HG02763 (cell line): ENCODE measurements around the gene MUC16.
"Not testable (repeated sequence)": the region's sequence is repeated elsewhere in the genome, so short reads cannot be mapped to it uniquely, and the experiment has no call there.

Experiments
- ATAC-seq: cut with Tn5 transposase; IDR thresholded peaks from one replicate; pipeline ENCODE4 v1.9.1; 2021; ENCODE audit warnings: mild to moderate bottlenecking, moderate library complexity; ENCODE audit not compliant: unreplicated experiment

MUC16 gene

GRCh38 chr19:9009935-9010651, at the start of gene MUC16:
Gene MUC16, minus strand, starts transcription at chr19:9010409.
- no peak for ATAC-seq

GRCh38 chr19:9058905-9059667, 48.9 kb upstream of the MUC16 start:
- ATAC-seq: no peak

GRCh38 chr19:9057505-9058258, 47.5 kb upstream of the MUC16 start:
- ATAC-seq: no peak

GRCh38 chr19:9056131-9056530, 45.9 kb upstream of the MUC16 start:
- ATAC-seq: not testable (repeated sequence)

- no peak for ATAC-seq
These were observed 44.6 kb upstream of the MUC16 start for GRCh38 chr19:9054765-9055164.

DNA sequence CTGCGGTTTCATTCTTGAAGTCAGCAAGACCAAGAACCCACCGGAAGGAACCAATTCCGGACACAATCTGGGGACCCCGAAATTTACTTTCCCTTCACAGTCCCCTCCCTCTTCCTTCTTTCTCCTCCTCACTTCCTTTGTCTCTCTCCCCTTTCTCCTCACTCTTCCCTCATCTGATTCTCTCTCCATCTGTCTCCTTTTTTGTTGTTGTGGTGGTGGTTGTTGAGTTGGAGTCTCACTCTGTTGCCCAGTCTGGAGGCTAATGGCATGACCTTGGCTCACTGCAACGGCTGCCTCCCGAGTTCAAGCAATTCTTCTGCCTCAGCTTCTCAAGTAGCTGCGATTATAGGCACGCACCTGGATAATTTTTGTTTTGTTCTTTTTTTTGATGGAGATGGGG, 44.0 kb upstream of the MUC16 start:
- no peak for ATAC-seq

DNA sequence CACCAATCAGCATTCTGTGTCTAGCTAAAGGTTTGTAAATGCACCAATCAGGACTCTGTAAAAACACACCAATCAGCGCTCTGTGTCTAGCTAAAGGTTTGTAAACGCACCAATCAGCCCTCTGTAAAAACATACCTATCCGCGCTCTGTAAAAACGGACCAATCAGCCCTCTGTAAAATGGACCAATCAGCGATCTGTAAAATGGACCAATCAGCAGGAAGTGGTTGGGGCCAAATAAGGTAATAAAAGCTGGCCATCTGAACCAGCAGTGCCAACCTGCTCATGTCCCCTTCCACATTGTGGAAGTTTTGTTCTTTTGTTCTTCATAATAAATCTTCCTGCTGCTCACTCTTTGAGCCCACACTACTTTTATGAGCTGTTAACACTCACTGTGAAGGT, 43.5 kb upstream of the MUC16 start:
- ATAC-seq: not testable (repeated sequence)

DNA sequence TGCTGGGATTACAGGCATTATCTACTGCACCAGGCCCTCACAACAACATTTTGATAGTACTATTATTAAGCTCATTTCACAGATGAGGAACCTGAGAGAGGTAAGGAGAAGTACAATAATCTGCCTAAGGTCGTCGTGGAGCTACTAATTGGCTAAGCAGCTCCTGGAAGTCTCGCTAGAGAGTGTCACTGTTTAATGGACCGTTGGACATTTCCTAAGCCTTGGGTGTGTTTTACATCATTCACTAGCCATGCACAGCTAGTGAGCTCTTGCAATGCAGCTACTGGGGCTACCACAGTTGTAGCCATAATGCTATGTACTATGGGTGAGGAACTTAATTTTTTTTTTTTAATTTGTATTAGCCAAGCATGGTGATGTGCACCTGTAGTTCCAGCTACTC, 42.7 kb upstream of the MUC16 start:
- ATAC-seq: no peak

DNA sequence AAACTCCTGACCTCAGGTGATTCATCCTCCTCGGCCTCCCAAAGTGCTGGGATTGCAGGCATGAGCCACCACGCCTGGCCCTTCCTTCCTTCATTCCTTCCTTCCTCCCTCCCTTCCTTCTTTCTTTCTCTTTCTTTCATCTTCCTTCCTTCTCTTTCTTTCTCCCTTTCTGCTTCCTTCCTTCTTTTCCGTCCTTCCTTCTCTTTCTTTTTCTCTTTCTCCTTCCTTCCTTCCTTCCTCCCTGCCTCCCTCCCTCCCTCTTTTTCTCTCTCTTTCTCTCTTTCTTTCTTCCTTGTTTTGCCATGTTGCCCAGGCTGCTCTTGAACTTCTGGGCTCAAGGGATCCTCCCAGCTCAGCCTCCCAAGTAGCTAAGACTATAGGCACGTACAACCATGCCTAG, 36.5 kb upstream of the MUC16 start:
- ATAC-seq: no peak

- no peak for ATAC-seq
These were observed 34.2 kb upstream of the MUC16 start for GRCh38 chr19:9044449-9044848.

- no peak for ATAC-seq
These were observed 33.3 kb upstream of the MUC16 start for GRCh38 chr19:9043524-9043923.

- ATAC-seq: no peak
These were observed 30.8 kb upstream of the MUC16 start for GRCh38 chr19:9041023-9041422.

DNA sequence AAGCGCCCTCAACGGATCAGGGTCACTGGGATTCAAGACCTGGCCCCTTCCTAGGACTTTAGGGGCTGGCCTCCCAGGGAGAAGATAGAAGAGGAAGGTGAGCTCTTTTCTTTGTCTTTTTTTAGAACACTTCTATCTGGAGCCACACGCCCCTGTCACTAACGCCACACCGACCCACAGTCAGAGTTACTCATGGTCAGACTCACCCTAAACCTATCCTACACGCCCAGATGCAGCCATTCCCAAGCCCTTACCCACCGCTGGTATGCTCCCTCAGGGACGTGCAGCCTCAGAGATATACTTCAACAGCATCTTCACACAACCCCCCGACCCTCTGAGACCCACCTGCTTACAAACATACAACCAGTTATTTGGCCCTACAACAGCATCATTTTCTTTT, 29.9 kb upstream of the MUC16 start:
- ATAC-seq: no peak

- no peak for ATAC-seq
These were observed 29.5 kb upstream of the MUC16 start for GRCh38 chr19:9039728-9040127.

GRCh38 chr19:9037400-9038062, 27.3 kb upstream of the MUC16 start:
- ATAC-seq: no peak

DNA sequence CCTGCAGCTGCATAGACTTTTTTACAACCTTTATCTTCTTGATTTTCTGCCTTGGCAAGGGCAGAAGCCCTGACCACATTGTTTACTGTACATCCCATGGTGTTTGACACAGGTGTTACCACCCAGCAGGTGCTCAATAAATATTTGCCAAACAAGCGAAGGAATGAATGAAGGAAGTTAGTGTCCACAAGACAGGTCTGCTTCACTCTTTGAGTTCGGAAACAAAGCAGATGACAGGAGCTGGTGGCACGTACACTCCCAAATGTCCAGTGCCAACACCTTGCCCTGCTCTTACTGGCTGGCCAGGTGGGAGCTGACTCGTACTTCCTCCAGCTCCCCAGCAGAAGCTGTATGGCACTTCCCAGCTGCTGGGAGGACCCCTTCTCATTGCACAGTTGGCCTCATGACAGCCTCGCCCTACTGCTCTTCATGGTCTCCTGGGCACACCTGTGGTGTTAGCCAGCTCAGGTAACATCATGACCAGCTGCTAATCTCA, 22.0 kb upstream of the MUC16 start:
- ATAC-seq: no peak

DNA sequence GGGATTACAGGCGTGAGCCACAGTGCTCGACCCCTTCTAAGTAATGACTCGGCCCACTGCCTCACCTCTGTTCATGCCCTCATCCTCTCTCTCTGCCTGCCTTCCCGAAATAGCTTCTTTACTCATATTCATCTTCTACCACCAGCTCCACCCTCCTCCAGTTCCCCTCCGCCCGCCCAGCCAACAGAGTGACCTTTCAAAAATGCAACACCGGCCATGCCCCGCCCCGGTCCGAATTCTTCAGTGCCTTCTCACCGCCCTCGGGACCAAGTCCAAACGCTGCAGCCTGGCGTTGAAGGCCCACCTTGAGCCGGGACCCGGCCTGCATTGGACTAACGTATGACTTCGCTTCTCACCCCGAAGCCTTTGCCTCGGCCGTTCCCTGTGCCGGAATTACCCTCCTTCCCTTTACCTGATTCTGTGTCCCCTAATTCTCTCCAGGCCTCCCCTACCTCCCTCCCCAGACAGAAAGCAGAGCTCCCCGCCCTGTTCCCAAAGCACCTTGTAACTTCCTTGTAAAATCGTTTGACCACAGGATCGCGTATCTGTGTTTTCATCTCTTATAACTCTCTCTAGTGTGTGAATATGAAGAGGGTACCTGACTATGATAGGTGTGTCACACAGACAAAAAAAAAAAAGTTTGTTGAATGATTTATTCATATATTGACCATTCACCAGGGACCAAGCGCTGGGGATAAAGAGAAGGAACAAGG, 8.1 kb upstream of the MUC16 start:
- ATAC-seq: no peak

DNA sequence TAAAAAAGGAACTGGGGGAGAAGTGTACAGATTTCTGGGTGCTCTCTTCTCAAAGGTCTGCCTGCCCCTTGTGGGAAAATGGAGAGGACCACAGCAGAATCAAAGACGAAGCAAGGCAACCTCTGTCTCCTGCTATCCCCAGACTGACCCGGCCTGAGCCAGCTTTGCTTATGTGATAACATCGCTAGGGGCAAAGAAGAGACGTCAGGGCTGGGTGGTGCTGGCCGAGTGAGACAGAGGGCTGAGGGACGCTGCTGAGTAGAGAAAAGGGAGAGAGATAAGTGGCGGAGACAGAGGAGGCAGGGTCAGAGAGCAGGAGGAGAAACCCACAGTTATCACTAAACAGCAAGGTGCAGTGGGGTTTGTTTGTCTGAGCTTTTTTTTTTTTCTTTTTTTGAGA, 4.6 kb upstream of the MUC16 start:
- ATAC-seq: no peak

DNA sequence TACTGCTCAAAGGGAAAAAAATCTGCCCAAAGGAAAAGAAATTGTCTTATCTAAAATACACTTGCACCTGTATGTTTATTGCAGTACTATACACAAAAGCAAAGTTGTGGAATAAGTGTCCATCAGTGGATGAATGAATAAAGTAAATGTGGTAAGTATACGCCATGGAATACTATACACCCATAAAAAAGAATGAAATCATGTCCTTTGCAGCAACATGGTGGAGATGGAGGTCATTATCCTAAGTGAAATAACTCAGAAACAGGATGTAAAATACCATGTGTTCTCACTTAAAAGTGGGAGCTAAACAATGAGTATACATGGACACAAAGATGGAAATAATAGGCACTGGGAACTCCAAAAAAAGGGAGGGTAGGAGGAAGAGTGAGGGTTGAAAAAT, 3.8 kb upstream of the MUC16 start:
- ATAC-seq: no peak

- no peak for ATAC-seq
These were observed 1.7 kb upstream of the MUC16 start for GRCh38 chr19:9011875-9012274.
